Tibial nerve (tissue), 4 donors: ENCODE measurements around the gene TDRD10. TPM values are rescaled to one million over a fixed set of nuclear protein-coding genes. Genes with fewer than 3 reads are reported as not detected.

Experiments
- DNase-seq, 2 donors: peaks; one replicate each; pipeline ENCODE4 v3.0.0-alpha.2; 2019; ENCODE audit warnings: low spot score in 2 of 2
- H3K27ac ChIP-seq, 4 donors: fragments of 200-600 bp; sonication (generic) in 3 of 4; one replicate each; pipeline ENCODE4 v1.5.1; 2017 to 2019; ENCODE audit warnings: mild to moderate bottlenecking in 1 of 4
- H3K27me3 ChIP-seq, 2 donors: fragments of 200-600 bp; sonication (generic) in 1 of 2; one replicate each; pipeline versions ENCODE4 v1.5.1 to v1.6.0; 2017 to 2019
- H3K36me3 ChIP-seq, 3 donors: fragments of 200-600 bp; sonication (generic); one replicate each; pipeline ENCODE4 v1.5.1; 2018 to 2019
- H3K4me1 ChIP-seq, 4 donors: fragments of 200-600 bp; sonication (generic) in 3 of 4; one replicate each; pipeline ENCODE4 v1.5.1; 2017 to 2019
- H3K4me3 ChIP-seq, 4 donors: fragments of 200-600 bp; sonication (generic) in 3 of 4; one replicate each; pipeline ENCODE4 v1.5.1; 2017 to 2019; ENCODE audit warnings: mild to moderate bottlenecking in 1 of 4, moderate library complexity in 1 of 4
- H3K9me3 ChIP-seq, 4 donors: fragments of 200-600 bp; sonication (generic) in 3 of 4; one replicate each; pipeline ENCODE4 v1.5.1; 2017 to 2019
- EP300 ChIP-seq, 2 donors: sonication (generic); formaldehyde crosslinking; IDR thresholded peaks; one replicate each; pipeline ENCODE4 v1.6.1; 2017; ENCODE audit warnings: antibody characterized with exemption in 2 of 2, mild to moderate bottlenecking in 1 of 2
- POLR2A ChIP-seq, 2 donors: fragments of 450-650 bp; IDR thresholded peaks; one replicate each; pipeline ENCODE4 v1.6.1; 2017; ENCODE audit warnings: antibody characterized with exemption in 2 of 2, mild to moderate bottlenecking in 2 of 2, moderate library complexity in 2 of 2
- WGBS, 2 donors: methylation state at CpG; one replicate each; pipeline ENCODE4 v1.1.5; 2018; 5-methylcytosine and 5-hydroxymethylcytosine counted together
- total RNA-seq, 4 donors: library from RNA; depleted of rRNA; stranded (reverse); fragments of >200 nt; gene quantifications; one replicate each; pipeline ENCODE4 v1.1.0, GENCODE V29; 2016
- TF ChIP-seq, protein P1 (sequence below), 5 experiments: fragments of 200-600 bp in 3 of 5; fragments of 450-650 bp in 2 of 5; sonication (generic) in 3 of 5; IDR thresholded peaks; one replicate each; pipeline ENCODE4 v1.5.1; 2016 to 2019; ENCODE audit warnings: antibody characterized with exemption in 5 of 5, mild to moderate bottlenecking in 3 of 5, moderate library complexity in 2 of 5

TDRD10 gene
- total RNA-seq, 4 donors from 2014 or later: 6.7 to 9.0 (median 7.6) TPM

DNA sequence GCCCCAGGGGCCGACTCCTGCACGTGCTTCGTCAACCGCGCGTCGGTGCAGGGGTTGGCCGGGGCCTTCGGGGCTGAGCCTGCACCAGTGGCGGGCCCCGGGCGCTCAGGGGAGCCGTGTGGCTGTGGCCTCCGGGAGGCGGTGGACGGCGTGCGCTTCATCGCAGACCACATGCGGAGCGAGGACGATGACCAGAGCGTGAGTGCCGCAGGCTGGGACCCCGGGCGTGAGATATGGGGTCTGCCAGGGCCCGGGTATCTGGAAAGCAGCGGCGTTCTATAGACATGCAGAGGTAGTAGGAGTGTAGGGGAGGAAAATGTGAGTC is 69.9 kb downstream of the TDRD10 start:
- Histone ChIP-seq H3K36me3 (no peaks in the 10 kb centered on the region), H3K4me3 (no peak overlapping the region), H3K9me3 (no peaks in the 10 kb centered on the region), H3K4me1 (peaks cover 0 to 12% (median 5%) of the 10 kb centered on the region in 4 donors), H3K27ac (no peak overlapping the region), H3K27me3 (peaks cover 0 to 18% of the 10 kb centered on the region in 2 donors)
- no peak for DNase-seq
- WGBS, 2 donors: 95 to 98% methylated on average over 16 to 29 of the region's 29 CpGs
- TF ChIP-seq EP300 (IDR thresholded peaks at IDR 0.05): no peak
- no peak for TF ChIP-seq POLR2A (IDR thresholded peaks at IDR 0.05)
- TF ChIP-seq, protein P1, sequence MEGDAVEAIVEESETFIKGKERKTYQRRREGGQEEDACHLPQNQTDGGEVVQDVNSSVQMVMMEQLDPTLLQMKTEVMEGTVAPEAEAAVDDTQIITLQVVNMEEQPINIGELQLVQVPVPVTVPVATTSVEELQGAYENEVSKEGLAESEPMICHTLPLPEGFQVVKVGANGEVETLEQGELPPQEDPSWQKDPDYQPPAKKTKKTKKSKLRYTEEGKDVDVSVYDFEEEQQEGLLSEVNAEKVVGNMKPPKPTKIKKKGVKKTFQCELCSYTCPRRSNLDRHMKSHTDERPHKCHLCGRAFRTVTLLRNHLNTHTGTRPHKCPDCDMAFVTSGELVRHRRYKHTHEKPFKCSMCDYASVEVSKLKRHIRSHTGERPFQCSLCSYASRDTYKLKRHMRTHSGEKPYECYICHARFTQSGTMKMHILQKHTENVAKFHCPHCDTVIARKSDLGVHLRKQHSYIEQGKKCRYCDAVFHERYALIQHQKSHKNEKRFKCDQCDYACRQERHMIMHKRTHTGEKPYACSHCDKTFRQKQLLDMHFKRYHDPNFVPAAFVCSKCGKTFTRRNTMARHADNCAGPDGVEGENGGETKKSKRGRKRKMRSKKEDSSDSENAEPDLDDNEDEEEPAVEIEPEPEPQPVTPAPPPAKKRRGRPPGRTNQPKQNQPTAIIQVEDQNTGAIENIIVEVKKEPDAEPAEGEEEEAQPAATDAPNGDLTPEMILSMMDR (IDR thresholded peaks at IDR 0.05): no peak

DNA sequence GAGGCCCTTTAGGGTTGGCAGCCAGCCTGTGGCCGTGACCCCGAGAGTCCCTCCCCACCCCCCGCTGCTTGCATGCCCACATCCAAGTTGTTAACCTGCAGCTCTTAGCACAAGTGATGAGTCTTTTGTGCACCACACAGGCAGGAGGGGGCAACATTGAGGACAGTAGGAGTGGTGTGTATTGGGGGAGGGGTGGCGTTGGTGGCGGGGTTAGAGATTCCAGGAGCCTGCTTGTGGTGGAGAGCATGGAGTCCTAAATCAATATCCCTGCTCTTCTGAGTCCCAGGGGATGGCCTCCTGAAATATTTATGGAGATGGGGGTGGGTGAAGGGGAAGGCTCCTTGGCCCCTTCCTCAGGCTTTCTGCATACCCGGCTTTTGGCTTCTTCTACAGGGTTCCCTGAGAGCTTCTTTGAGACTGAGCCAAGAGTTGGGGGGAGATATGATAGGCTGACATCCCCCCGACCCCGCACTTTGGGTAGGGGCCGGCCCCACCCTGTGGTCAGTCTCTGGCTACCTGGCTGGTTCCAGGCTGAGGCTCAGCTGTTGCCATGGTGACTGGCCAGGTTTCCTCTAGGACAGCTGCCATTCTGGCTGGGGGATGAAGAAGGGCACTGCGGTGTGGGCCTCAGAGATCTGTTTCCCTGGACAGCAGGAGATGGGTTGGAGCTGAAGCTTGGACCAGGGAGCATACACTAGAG is 70.6 kb downstream of the TDRD10 start:
- no peak for DNase-seq
- WGBS, 2 donors: 73 to 79% methylated on average over 7 to 10 of the region's 10 CpGs

DNA sequence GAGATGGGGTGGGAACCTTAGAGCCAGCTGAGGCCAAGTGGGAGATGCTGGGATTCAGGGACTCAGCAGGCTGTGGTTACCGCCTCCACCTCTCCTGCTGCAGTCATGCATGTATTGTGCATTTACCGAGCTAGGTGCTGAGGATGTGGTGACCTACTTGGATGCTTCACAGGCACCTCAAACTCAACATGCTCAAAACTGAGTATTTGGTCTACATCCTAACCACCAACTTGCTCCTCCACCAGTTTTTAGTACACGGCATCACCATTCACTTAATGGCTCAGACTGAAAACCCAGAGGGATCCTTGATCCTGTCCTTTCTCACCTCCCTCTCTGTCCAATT is 71.1 kb downstream of the TDRD10 start:
- no peak for DNase-seq
- H3K4me3 ChIP-seq: no peak overlapping the region
- no peak for TF ChIP-seq EP300 (IDR thresholded peaks at IDR 0.05)
- H3K36me3 ChIP-seq: peaks cover 0 to 7% (median 0%) of the 10 kb centered on the region in 3 donors
- no peaks in the 10 kb centered on the region for H3K9me3 ChIP-seq
- H3K27ac ChIP-seq: no peak overlapping the region
- peaks cover 0 to 8% (median under 1%) of the 10 kb centered on the region in 4 donors for H3K4me1 ChIP-seq
- H3K27me3 ChIP-seq: peaks cover 0 to 10% of the 10 kb centered on the region in 2 donors
- 81% methylated on average over 3 of the region's 3 CpGs for WGBS, 2 donors

More for the DNA sequence above, 70.6 kb downstream of the TDRD10 start:
- Histone ChIP-seq H3K27ac (no peak overlapping the region), H3K36me3 (peaks cover 0 to 2% (median 0%) of the 10 kb centered on the region in 3 donors), H3K27me3 (peaks cover 0 to 13% of the 10 kb centered on the region in 2 donors), H3K4me3 (no peak overlapping the region), H3K4me1 (peaks cover 0 to 9% (median 4%) of the 10 kb centered on the region in 4 donors), H3K9me3 (no peaks in the 10 kb centered on the region)
- TF ChIP-seq, protein P1 (IDR thresholded peaks at IDR 0.05): no peak
- TF ChIP-seq POLR2A (IDR thresholded peaks at IDR 0.05) (no peak), EP300 (IDR thresholded peaks at IDR 0.05) (no peak)

DNA sequence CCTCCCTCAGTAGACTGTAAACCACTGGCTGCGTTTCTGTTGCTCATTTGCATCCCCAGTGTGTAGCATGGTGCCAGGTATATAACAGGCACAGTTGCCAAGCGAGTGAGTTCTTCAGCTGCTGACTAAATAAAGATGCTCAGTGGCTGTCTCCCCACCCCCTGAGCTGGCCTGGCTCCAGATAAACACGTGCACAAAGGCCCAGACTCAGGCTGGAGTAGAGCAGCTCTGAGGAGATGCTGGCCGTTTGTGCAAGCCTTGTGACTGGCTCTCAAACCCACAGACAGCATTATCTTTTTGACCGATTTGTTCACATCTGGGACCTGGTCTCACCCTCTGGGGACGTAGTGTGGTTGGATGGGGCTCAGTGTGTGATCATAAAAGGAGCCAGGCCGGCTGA is 72.7 kb downstream of the TDRD10 start:
- TF ChIP-seq POLR2A (IDR thresholded peaks at IDR 0.05): no peak
- TF ChIP-seq, protein P1 (IDR thresholded peaks at IDR 0.05): no peak
- no peak for TF ChIP-seq EP300 (IDR thresholded peaks at IDR 0.05)
- peaks cover 0 to 23% (median 0%) of the 10 kb centered on the region in 3 donors for H3K36me3 ChIP-seq
- H3K4me1 ChIP-seq: peaks cover 0 to 4% (median 0%) of the 10 kb centered on the region in 4 donors
- H3K9me3 ChIP-seq: no peaks in the 10 kb centered on the region
- no peak overlapping the region for H3K27ac ChIP-seq
- H3K27me3 ChIP-seq: peaks cover 0 to under 1% of the 10 kb centered on the region in 2 donors
- no peak for DNase-seq
- no peak overlapping the region for H3K4me3 ChIP-seq
- WGBS, 2 donors: 13% methylated on average over 6 to 7 of the region's 7 CpGs

DNA sequence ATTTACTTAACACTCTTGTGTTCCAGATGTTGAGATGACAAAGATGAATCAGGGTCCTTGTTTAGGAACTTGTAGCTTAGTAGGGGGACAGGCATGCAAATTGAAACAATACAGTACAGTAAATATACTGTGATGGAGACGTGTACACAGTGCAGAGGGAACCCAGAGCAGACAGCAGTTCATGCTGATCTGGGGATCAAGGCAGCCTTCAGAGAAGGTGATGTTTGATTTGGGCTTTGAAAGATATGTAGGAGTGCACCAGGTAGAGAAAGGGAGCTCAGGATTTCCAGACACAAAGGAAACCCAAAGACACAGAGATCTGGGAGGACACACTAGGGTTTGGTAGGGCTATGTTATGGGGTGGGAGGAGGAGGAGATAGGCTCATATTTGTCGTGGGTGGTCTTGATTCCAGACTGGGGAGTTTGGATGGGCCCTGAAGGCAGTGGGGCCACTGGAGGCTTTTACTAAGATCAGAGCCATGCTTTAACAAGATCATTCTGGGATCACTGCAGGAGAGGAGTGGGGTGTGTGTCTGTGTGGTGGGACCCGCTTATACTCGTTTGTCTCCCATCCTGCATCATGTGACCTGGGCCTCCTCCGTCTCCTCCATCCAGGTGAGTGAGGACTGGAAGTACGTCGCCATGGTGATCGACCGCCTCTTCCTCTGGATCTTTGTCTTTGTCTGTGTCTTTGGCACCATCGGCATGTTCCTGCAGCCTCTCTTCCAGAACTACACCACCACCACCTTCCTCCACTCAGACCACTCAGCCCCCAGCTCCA is 73.3 kb downstream of the TDRD10 start:
- peaks cover 0 to 4% (median 0%) of the 10 kb centered on the region in 4 donors for H3K4me1 ChIP-seq
- no peak for DNase-seq
- no peak overlapping the region for H3K27ac ChIP-seq
- TF ChIP-seq POLR2A (IDR thresholded peaks at IDR 0.05) (no peak), EP300 (IDR thresholded peaks at IDR 0.05) (no peak)
- TF ChIP-seq, protein P1 (IDR thresholded peaks at IDR 0.05): no peak
- WGBS, 2 donors: 73 to 85% methylated on average over 10 of the region's 10 CpGs
- H3K9me3 ChIP-seq: no peaks in the 10 kb centered on the region
- no peaks in the 10 kb centered on the region for H3K27me3 ChIP-seq
- H3K36me3 ChIP-seq: peaks cover 0 to 29% (median 0%) of the 10 kb centered on the region in 3 donors
- no peak overlapping the region for H3K4me3 ChIP-seq
